A673 (cell line): Measurements from ENCODE around the gene BRWD1. TPM values are rescaled to one million over a fixed set of nuclear protein-coding genes. Genes with fewer than 3 reads are reported as not detected.

Experiments
- BruUV-seq: library from RNA; stranded (reverse); fragments of 400-500 nt; replicated peaks from 2 replicates; lab custom pipeline; 2021; lab: Mats Ljungman, UMichigan
- CTCF ChIA-PET: fragments of 300-600 bp; sonication (Branson Sonifier 250); formaldehyde crosslinking; loops from one replicate; lab custom pipeline; 2022; ENCODE audit warnings: antibody characterized with exemption; lab: Charles Lee
- POLR2A ChIA-PET: fragments of 300-600 bp; sonication (Branson Sonifier 250); formaldehyde crosslinking; loops from one replicate; lab custom pipeline; 2022; ENCODE audit warnings: antibody characterized with exemption; ENCODE audit not compliant: low non-redundant PET; lab: Charles Lee
- DNase-seq: peaks from one replicate; pipeline ENCODE4 v3.0.0-alpha.2; 2015; ENCODE audit warnings: low spot score
- H3K27ac ChIP-seq: fragments of 200-600 bp; sonication (generic); 2 replicates; pipeline ENCODE4 v1.5.1; 2016; ENCODE audit warnings: mixed run types, low read depth, mild to moderate bottlenecking, mixed read lengths, antibody characterized with exemption, low read length; ENCODE audit not compliant: poor library complexity, severe bottlenecking
- H3K27me3 ChIP-seq: fragments of 200-600 bp; sonication (generic); replicated peaks from 2 replicates; pipeline ENCODE4 v1.6.1; 2017; ENCODE audit warnings: mixed run types, low read depth, mild to moderate bottlenecking, mixed read lengths, antibody characterized with exemption, low read length; ENCODE audit not compliant: insufficient read depth, poor library complexity
- H3K36me3 ChIP-seq: fragments of 200-600 bp; sonication (generic); 2 replicates; pipeline ENCODE4 v1.6.1; 2016; ENCODE audit warnings: mixed run types, mild to moderate bottlenecking, mixed read lengths, antibody characterized with exemption, low read length; ENCODE audit not compliant: insufficient read depth, poor library complexity, severe bottlenecking
- H3K4me1 ChIP-seq: fragments of 200-600 bp; sonication (generic); 2 replicates; pipeline ENCODE4 v1.6.1; 2017; ENCODE audit warnings: mixed run types, mild to moderate bottlenecking, mixed read lengths, antibody characterized with exemption, low read length; ENCODE audit not compliant: insufficient read depth, poor library complexity, severe bottlenecking
- H3K4me3 ChIP-seq: fragments of 200-600 bp; sonication (generic); 2 replicates; pipeline ENCODE4 v1.5.1; 2016; ENCODE audit warnings: low read depth, mixed run types, mild to moderate bottlenecking, mixed read lengths, low read length; ENCODE audit not compliant: poor library complexity, severe bottlenecking
- H3K9me3 ChIP-seq: fragments of 200-600 bp; sonication (generic); 2 replicates; pipeline ENCODE4 v1.6.1; 2016; ENCODE audit warnings: mixed run types, low read depth, mild to moderate bottlenecking, mixed read lengths, antibody characterized with exemption, low read length; ENCODE audit not compliant: poor library complexity, severe bottlenecking
- EZH2 ChIP-seq: fragments of 200-600 bp; sonication (generic); IDR thresholded peaks from 2 replicates; pipeline ENCODE4 v1.6.1; 2017; ENCODE audit warnings: borderline replicate concordance, low read depth, mild to moderate bottlenecking, mixed read lengths, antibody characterized with exemption, low read length; ENCODE audit not compliant: poor library complexity, severe bottlenecking
- intact Hi-C: fragments of 100-400 bp; cut with micrococcal nuclease; formaldehyde crosslinking; loops from one replicate; pipeline ENCODE4 v1.10.0; 2022; ENCODE audit not compliant: unreplicated experiment
- total RNA-seq: library from RNA; stranded (reverse); gene quantifications from 2 replicates; pipeline ENCODE4 v1.2.3, GENCODE V29; 2021
- TF ChIP-seq, protein P1 (sequence below): fragments of 300-800, 200-600 bp; sonication (generic); conservative IDR thresholded peaks from 2 replicates; pipeline ENCODE4 v1.5.1; 2017; ENCODE audit warnings: low read depth, mild to moderate bottlenecking, antibody characterized with exemption, low read length, moderate library complexity, mixed read lengths

The BRWD1 gene
- total RNA-seq, 1 experiment from 2014 or later = 27.6 TPM

DNA sequence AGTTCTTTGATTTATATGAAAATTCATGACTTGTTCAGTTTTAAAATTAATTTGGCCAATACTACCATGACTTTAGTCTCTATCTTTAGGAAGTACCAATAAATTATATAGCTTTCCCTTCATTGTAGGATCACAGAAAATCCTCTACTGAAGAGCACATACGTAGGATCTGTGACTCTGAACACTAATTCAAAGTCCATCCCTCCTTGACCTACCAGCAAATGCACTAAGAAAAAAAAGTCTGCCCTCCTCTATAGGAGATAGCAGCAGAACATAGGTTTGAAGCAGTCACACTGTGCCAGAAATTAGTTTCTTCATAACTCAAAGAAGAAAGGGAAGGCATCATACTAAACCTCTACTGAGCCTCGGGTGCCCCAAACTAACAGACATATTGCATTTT is 16.5 kb downstream of the BRWD1 start:
- no peak overlapping the region for H3K27ac ChIP-seq
- H3K36me3 ChIP-seq = peaks cover 71% of the 10 kb centered on the region
- no peaks in the 10 kb centered on the region for H3K9me3 ChIP-seq
- POLR2A ChIA-PET = no interaction called here
- TF ChIP-seq, protein P1, sequence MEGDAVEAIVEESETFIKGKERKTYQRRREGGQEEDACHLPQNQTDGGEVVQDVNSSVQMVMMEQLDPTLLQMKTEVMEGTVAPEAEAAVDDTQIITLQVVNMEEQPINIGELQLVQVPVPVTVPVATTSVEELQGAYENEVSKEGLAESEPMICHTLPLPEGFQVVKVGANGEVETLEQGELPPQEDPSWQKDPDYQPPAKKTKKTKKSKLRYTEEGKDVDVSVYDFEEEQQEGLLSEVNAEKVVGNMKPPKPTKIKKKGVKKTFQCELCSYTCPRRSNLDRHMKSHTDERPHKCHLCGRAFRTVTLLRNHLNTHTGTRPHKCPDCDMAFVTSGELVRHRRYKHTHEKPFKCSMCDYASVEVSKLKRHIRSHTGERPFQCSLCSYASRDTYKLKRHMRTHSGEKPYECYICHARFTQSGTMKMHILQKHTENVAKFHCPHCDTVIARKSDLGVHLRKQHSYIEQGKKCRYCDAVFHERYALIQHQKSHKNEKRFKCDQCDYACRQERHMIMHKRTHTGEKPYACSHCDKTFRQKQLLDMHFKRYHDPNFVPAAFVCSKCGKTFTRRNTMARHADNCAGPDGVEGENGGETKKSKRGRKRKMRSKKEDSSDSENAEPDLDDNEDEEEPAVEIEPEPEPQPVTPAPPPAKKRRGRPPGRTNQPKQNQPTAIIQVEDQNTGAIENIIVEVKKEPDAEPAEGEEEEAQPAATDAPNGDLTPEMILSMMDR = no peak
- no peak for TF ChIP-seq EZH2
- intact Hi-C loops = no loop called here
- no peak for DNase-seq
- H3K4me3 ChIP-seq = no peak overlapping the region
- no peaks in the 10 kb centered on the region for H3K4me1 ChIP-seq
- BruUV-seq = no TSS peak
- no peaks in the 10 kb centered on the region for H3K27me3 ChIP-seq
- CTCF ChIA-PET = no interaction called here

DNA sequence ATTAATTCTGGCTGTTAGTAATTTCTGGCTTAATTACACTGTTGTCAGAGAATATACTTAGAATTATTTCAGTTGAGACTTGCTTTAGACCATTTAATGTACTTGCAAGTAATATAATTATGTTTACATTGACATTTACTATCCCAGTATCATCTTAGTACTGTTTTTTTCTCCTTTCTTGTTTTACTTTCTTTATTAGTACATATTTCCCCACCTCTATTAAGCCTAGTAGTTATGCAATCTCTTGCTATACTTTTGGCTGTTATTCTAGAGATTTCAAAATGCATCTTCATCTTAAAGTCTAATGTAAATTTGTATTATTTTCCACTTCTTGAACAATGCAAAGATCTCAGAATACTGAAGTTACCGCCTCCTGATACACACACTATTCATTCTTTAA is 24.4 kb downstream of the BRWD1 start:
- peaks cover 66% of the 10 kb centered on the region for H3K36me3 ChIP-seq
- no TSS peak for BruUV-seq
- no peaks in the 10 kb centered on the region for H3K27me3 ChIP-seq

DNA sequence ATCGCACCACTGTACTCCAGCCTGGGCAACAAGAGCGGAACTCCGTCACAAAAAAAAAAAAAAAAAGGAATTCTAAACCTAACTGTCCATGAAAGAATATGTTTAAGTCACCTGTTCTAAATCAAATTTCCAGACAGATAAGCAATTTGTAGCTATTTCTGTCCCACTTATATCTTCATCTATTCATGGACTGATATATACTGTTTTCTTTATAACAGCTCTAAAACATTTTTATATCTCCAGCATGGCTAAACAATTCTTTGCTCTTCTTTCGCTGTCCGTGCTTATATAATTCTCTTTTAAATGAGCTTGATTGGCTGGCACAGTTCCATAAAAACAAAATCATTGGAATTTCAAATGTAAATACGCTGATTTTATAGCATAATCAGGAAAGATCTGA is 30.5 kb downstream of the BRWD1 start:
- DNase-seq = no peak
- peaks cover 15% of the 10 kb centered on the region for H3K36me3 ChIP-seq
- POLR2A ChIA-PET = interaction anchor here (0.7 kb wide), 1 partner anchor 1419 kb away, joined by 3 read pairs; no protein-coding TSS in a partner anchor
- CTCF ChIA-PET = no interaction called here
- no peaks in the 10 kb centered on the region for H3K4me1 ChIP-seq
- H3K27ac ChIP-seq = no peak overlapping the region
- no TSS peak for BruUV-seq
- no peaks in the 10 kb centered on the region for H3K9me3 ChIP-seq
- TF ChIP-seq EZH2 = no peak
- no peak overlapping the region for H3K4me3 ChIP-seq
- no peaks in the 10 kb centered on the region for H3K27me3 ChIP-seq
- intact Hi-C loops = no loop called here

More for the DNA sequence above, 24.4 kb downstream of the BRWD1 start:
- TF ChIP-seq, protein P1 = no peak
- no peak for TF ChIP-seq EZH2
- intact Hi-C loops = no loop called here
- POLR2A ChIA-PET = no interaction called here
- Histone ChIP-seq H3K4me1 (no peaks in the 10 kb centered on the region), H3K9me3 (no peaks in the 10 kb centered on the region), H3K27ac (no peak overlapping the region), H3K4me3 (no peak overlapping the region)
- CTCF ChIA-PET = no interaction called here
- DNase-seq = no peak

DNA sequence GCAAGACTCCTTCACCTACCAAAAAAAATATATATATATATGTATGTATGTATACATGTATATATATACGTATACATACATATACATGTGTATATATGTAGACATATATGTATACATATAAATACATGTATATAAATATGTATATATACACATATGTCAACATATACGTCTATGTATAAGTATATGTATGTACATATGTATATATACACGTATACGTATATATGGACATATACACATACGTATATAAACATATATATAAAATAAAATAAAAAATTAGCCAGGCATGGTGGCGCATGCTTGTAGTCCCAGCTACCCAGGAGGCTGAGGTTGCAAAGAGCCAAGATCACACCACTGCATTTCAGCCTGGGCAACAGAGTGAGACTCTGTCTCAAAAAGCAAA is 31.6 kb downstream of the BRWD1 start:
- H3K4me3 ChIP-seq = no peak overlapping the region
- no peak for TF ChIP-seq EZH2
- TF ChIP-seq, protein P1 = no peak
- CTCF ChIA-PET = no interaction called here
- no TSS peak for BruUV-seq
- H3K27ac ChIP-seq = no peak overlapping the region
- H3K4me1 ChIP-seq = no peaks in the 10 kb centered on the region
- POLR2A ChIA-PET = interaction anchor here (0.7 kb wide), 1 partner anchor 1418 kb away, joined by 3 read pairs; no protein-coding TSS in a partner anchor
- intact Hi-C loops = no loop called here
- no peaks in the 10 kb centered on the region for H3K27me3 ChIP-seq
- peaks cover 15% of the 10 kb centered on the region for H3K36me3 ChIP-seq
- no peak for DNase-seq
- no peaks in the 10 kb centered on the region for H3K9me3 ChIP-seq
